DOHH2 (cell line): Measurements from ENCODE around the gene SCAF11.
"Not testable (repeated sequence)": the region's sequence is repeated elsewhere in the genome, so short reads cannot be mapped to it uniquely, and the experiment has no call there.

Source experiments
- H3F3A ChIP-seq: fragments of 200-600 bp; sonication (generic), shearing (Covaris generic); 2 replicates; pipeline ENCODE4 v1.6.0; 2016; ENCODE audit warnings: antibody characterized with exemption, mild to moderate bottlenecking; ENCODE audit not compliant: control insufficient read depth, insufficient read depth
- H3K27ac ChIP-seq: fragments of 200-600 bp; sonication (generic); 2 replicates; pipeline ENCODE4 v1.5.1; 2014; ENCODE audit warnings: low read depth, mild to moderate bottlenecking, low read length, moderate library complexity
- H3K27me3 ChIP-seq: fragments of 200-600 bp; sonication (generic); 2 replicates; pipeline ENCODE4 v1.6.1; 2014; ENCODE audit warnings: mild to moderate bottlenecking, low read length, mixed read lengths; ENCODE audit not compliant: control insufficient read depth
- H3K36me3 ChIP-seq: fragments of 200-600 bp; sonication (generic); 2 replicates; pipeline ENCODE4 v1.6.1; 2014; ENCODE audit warnings: mild to moderate bottlenecking, low read length, moderate library complexity, mixed read lengths; ENCODE audit not compliant: control insufficient read depth
- H3K4me1 ChIP-seq: fragments of 200-600 bp; sonication (generic); 2 replicates; pipeline ENCODE4 v1.6.1; 2014; ENCODE audit warnings: mild to moderate bottlenecking, low read length, mixed read lengths; ENCODE audit not compliant: control insufficient read depth
- H3K4me2 ChIP-seq: fragments of 200-600 bp; sonication (generic); 2 replicates; pipeline ENCODE4 v1.6.0; 2014; ENCODE audit warnings: mild to moderate bottlenecking, low read length, moderate library complexity
- H3K4me3 ChIP-seq: fragments of 200-600 bp; sonication (generic); 2 replicates; pipeline ENCODE4 v1.5.1; 2014; ENCODE audit warnings: mild to moderate bottlenecking, low read length, mixed read lengths
- H3K79me2 ChIP-seq: fragments of 200-600 bp; sonication (generic); 2 replicates; pipeline ENCODE4 v1.6.1; 2014; ENCODE audit warnings: mild to moderate bottlenecking, low read length, mixed read lengths; ENCODE audit not compliant: control insufficient read depth
- H3K9me2 ChIP-seq: fragments of 200-600 bp; sonication (generic); replicated peaks from 2 replicates; pipeline ENCODE4 v1.6.1; 2014; ENCODE audit warnings: mild to moderate bottlenecking, low read length, mixed read lengths; ENCODE audit not compliant: control insufficient read depth
- H3K9me3 ChIP-seq: fragments of 200-600 bp; sonication (generic); 2 replicates; pipeline ENCODE4 v1.6.1; 2014; ENCODE audit warnings: antibody characterized with exemption, low read length, mixed read lengths; ENCODE audit not compliant: control insufficient read depth, insufficient read depth
- H4K20me1 ChIP-seq: fragments of 200-600 bp; sonication (generic); 2 replicates; pipeline ENCODE4 v1.6.0; 2014; ENCODE audit warnings: low read depth, mild to moderate bottlenecking, antibody characterized with exemption, low read length, moderate library complexity; ENCODE audit not compliant: control insufficient read depth, insufficient read depth
- EZH2phosphoT487 ChIP-seq: fragments of 200-600 bp; sonication (generic); IDR thresholded peaks from 2 replicates; pipeline ENCODE4 v1.6.1; 2017; ENCODE audit warnings: borderline replicate concordance, mild to moderate bottlenecking, antibody characterized with exemption, low read length, moderate library complexity, mixed read lengths
- TF ChIP-seq, protein P1 (sequence below): fragments of 200-600 bp; sonication (generic); IDR thresholded peaks from one replicate; pipeline ENCODE4 v1.5.1; 2014; ENCODE audit warnings: antibody characterized with exemption, mild to moderate bottlenecking, low read depth, low read length; ENCODE audit not compliant: poor library complexity, severe bottlenecking

SCAF11 gene

DNA sequence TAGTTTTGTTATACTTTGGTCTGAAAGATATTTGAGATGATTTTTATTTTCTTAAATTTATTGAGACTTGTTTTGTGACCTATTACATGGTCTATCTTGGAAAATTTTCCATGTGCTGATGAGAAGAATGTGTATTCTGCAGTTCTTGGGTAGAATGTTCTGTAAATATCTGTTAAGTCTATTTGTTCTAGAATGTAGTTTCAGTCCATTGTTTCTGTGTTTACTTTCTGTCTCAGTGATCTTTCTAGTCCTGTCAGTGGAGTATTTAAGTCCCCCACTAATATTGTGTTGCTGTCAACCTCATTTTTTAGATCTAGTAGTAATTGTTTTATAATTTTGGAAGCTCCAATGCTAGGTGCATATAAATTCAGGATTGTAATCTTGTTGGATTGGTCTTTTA, 30.4 kb upstream of the SCAF11 start:
- Histone ChIP-seq H3K4me1 (no peaks in the 10 kb centered on the region), H3K36me3 (no peaks in the 10 kb centered on the region), H3K4me3 (no peak overlapping the region), H3K9me3 (no peaks in the 10 kb centered on the region; the same call in 1 of the 2 replicates), H4K20me1 (no peaks in the 10 kb centered on the region), H3K9me2 (no peaks in the 10 kb centered on the region), H3K4me2 (no peak overlapping the region), H3F3A (no peaks in the 10 kb centered on the region), H3K27ac (no peak overlapping the region), H3K27me3 (no peaks in the 10 kb centered on the region), H3K79me2 (no peaks in the 10 kb centered on the region)
- TF ChIP-seq EZH2phosphoT487 = no peak
- TF ChIP-seq, protein P1, sequence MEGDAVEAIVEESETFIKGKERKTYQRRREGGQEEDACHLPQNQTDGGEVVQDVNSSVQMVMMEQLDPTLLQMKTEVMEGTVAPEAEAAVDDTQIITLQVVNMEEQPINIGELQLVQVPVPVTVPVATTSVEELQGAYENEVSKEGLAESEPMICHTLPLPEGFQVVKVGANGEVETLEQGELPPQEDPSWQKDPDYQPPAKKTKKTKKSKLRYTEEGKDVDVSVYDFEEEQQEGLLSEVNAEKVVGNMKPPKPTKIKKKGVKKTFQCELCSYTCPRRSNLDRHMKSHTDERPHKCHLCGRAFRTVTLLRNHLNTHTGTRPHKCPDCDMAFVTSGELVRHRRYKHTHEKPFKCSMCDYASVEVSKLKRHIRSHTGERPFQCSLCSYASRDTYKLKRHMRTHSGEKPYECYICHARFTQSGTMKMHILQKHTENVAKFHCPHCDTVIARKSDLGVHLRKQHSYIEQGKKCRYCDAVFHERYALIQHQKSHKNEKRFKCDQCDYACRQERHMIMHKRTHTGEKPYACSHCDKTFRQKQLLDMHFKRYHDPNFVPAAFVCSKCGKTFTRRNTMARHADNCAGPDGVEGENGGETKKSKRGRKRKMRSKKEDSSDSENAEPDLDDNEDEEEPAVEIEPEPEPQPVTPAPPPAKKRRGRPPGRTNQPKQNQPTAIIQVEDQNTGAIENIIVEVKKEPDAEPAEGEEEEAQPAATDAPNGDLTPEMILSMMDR = no peak

DNA sequence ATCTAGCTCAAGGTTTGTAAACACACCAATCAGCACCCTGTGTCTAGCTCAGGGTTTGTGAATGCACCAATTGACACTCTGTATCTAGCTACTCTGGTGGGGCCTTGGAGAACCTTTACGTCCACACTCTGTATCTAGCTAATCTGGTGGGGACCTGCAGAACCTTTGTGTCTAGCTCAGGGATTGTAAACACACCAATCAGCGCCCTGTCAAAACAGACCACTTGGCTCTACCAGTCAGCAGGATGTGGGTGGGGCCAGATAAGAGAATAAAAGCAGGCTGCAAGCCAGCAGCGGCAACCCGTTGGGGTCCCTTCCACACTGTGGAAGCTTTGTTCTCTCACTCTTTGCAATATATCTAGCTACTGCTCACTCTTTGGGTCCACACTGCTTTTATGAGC, 28.3 kb upstream of the SCAF11 start:
- not testable (repeated sequence) for H3K4me2 ChIP-seq, H3K36me3 ChIP-seq, H3K4me1 ChIP-seq

DNA sequence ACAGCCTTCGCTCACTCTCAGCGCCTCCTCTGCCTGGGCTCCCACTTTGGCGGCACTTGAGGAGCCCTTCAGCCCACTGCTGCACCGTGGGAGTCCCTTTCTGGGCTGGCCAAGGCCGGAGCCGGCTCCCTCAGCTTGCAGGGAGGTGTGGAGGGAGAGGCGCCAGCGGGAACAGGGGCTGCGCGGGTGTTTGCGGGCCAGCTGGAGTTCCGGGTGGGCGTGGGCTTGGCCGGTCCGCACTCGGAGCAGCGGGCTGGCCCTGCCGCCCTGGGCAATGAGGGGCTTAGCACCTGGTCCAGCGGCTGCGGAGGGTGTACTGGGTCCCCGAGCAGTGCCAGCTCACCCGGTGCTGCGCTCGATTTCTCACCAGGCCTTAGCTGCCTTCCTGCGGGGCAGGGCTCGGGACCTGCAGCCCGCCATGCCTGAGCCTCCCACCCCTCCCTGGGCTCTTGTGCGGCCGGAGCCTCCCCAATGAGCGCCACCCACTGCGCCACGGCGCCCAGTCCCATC, 27.5 kb upstream of the SCAF11 start:
- H3K36me3 ChIP-seq, H4K20me1 ChIP-seq, H3K27me3 ChIP-seq, H3K9me3 ChIP-seq, H3K79me2 ChIP-seq, H3K9me2 ChIP-seq, H3K4me1 ChIP-seq, H3K4me3 ChIP-seq, H3K4me2 ChIP-seq, H3K27ac ChIP-seq, H3F3A ChIP-seq: not testable (repeated sequence)

More for the DNA sequence above, 28.3 kb upstream of the SCAF11 start:
- H3F3A ChIP-seq, H3K27me3 ChIP-seq, H3K4me3 ChIP-seq, H4K20me1 ChIP-seq, H3K9me2 ChIP-seq, H3K27ac ChIP-seq, H3K9me3 ChIP-seq, H3K79me2 ChIP-seq: not testable (repeated sequence)

DNA sequence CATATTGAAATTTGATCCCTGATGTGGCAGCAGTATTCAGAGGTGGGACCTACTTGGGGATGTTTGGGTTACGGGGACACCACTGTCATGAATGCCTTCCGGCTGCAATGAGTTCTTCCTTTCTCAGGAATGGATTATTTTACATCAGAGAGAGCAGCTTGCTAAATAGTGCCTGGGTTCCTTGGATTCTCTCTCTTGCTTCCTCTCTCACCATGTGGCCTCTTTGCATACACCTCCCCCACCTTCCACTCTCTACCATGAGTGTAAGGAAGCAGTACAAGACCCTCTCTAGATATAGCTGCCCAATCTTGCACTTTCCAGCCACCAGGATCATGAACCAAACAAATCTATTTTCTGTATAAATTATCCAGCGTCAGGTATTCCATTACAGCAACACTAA, 15.4 kb upstream of the SCAF11 start:
- no peaks in the 10 kb centered on the region for H3F3A ChIP-seq
- TF ChIP-seq, protein P1 = no peak
- no peak for TF ChIP-seq EZH2phosphoT487
- H3K36me3 ChIP-seq = no peaks in the 10 kb centered on the region
- H3K4me1 ChIP-seq = peaks cover 4% of the 10 kb centered on the region; the same call in 1 of the 2 replicates
- no peaks in the 10 kb centered on the region for H3K79me2 ChIP-seq
- H3K9me2 ChIP-seq = no peaks in the 10 kb centered on the region
- no peaks in the 10 kb centered on the region for H3K27me3 ChIP-seq
- H3K27ac ChIP-seq = no peak overlapping the region
- no peaks in the 10 kb centered on the region for H3K9me3 ChIP-seq
- H3K4me2 ChIP-seq = no peak overlapping the region
- H4K20me1 ChIP-seq = no peaks in the 10 kb centered on the region
- H3K4me3 ChIP-seq = no peak overlapping the region
